Measurements from ENCODE around the gene PRPF8. TPM values are rescaled to one million over a fixed set of nuclear protein-coding genes. Genes with fewer than 3 reads are reported as not detected.

Gene PRPF8
- polyA plus RNA-seq, 3 donors = 53.3 to 128 (median 78.0) TPM

GRCh38 chr17:1625053-1625452 lies 59.6 kb downstream of the PRPF8 start:
- Histone ChIP-seq H3K36me3 (replicated peaks in 1 of 2; ENCODE audit: control insufficient read depth in 1 of 2, insufficient read depth in 2 of 2, low read length in 2 of 2) (peaks cover 39 to 58% of the 10 kb centered on the region in 2 donors), H3K79me2 (ENCODE audit: insufficient read depth, low read length) (peaks cover 63% of the 10 kb centered on the region), H4K20me1 (ENCODE audit: insufficient read depth, low read length) (peaks cover 79% of the 10 kb centered on the region), H3K4me1 (ENCODE audit: control insufficient read depth in 1 of 2, insufficient read depth in 2 of 2, low read length in 2 of 2) (peaks cover 43 to 57% of the 10 kb centered on the region in 2 donors), H3K4me2 (replicated peaks; ENCODE audit: extremely low read depth, low read length, poor library complexity, severe bottlenecking) (peak overlapping the region; percentile 92), H3K9ac (ENCODE audit: insufficient read depth, low read length, poor library complexity, severe bottlenecking) (no peak overlapping the region), H2AFZ (ENCODE audit: insufficient read depth, low read depth, low read length, poor library complexity, severe bottlenecking) (no peak overlapping the region), H3K9me3 (replicated peaks in 1 of 2; ENCODE audit: control insufficient read depth in 1 of 2, insufficient read depth in 1 of 2, low read length in 2 of 2) (no peaks in the 10 kb centered on the region), H3K27me3 (ENCODE audit: control insufficient read depth in 2 of 2, insufficient read depth in 2 of 2, low read length in 2 of 2) (no peaks in the 10 kb centered on the region), H3K4me3 (replicated peaks in 1 of 3; ENCODE audit: low read depth in 2 of 3, low read length in 3 of 3) (peak overlapping the region in 1 of 3 experiments; percentile 99), H3K27ac (ENCODE audit: low read depth in 1 of 2, low read length in 2 of 2) (no peak overlapping the region)
- Mint-ChIP-seq H3K4me3 (peak overlapping the region; percentile 95 to 96), H3K9me3 (peaks cover 0 to 2% (median 0%) of the 10 kb centered on the region in 7 donors), H3K4me1 (peaks cover 37% of the 10 kb centered on the region), H3K27me3 (ENCODE audit: low read depth in 3 of 3) (peaks cover 0 to 9% (median 0%) of the 10 kb centered on the region in 3 donors), H3K36me3 (peaks cover 66 to 69% of the 10 kb centered on the region in 2 donors), H3K27ac (peak overlapping the region in 2 of 7 donors; percentile 30 to 59)
- TF ChIP-seq CTCF (IDR thresholded peaks at IDR 0.05) = no peak
- intact Hi-C loops (cut with micrococcal nuclease) = loop anchor here in 1 of 2 donors (5.0 kb wide), 1 partner anchor 33 kb away; no protein-coding TSS in a partner anchor
- DNase-seq = peak in 1 of 3 donors; percentile 7
- WGBS (ENCODE audit: insufficient coverage) = 33% methylated on average over 10 of the region's 14 CpGs

- Mint-ChIP-seq H3K27ac (peak overlapping the region in 2 of 7 donors; percentile 30 to 48), H3K9me3 (peaks cover 0 to 2% (median 0%) of the 10 kb centered on the region in 7 donors), H3K4me3 (peak overlapping the region; percentile 95 to 96), H3K4me1 (peaks cover 35% of the 10 kb centered on the region), H3K36me3 (peaks cover 68 to 73% of the 10 kb centered on the region in 2 donors), H3K27me3 (ENCODE audit: low read depth in 3 of 3) (peaks cover 0 to 9% (median 0%) of the 10 kb centered on the region in 3 donors)
- Histone ChIP-seq H3K27ac (ENCODE audit: low read depth in 1 of 2, low read length in 2 of 2) (no peak overlapping the region), H3K27me3 (ENCODE audit: control insufficient read depth in 2 of 2, insufficient read depth in 2 of 2, low read length in 2 of 2) (no peaks in the 10 kb centered on the region), H3K36me3 (replicated peaks in 1 of 2; ENCODE audit: control insufficient read depth in 1 of 2, insufficient read depth in 2 of 2, low read length in 2 of 2) (peaks cover 41 to 62% of the 10 kb centered on the region in 2 donors), H3K9ac (ENCODE audit: insufficient read depth, low read length, poor library complexity, severe bottlenecking) (no peak overlapping the region), H3K4me1 (ENCODE audit: control insufficient read depth in 1 of 2, insufficient read depth in 2 of 2, low read length in 2 of 2) (peaks cover 39 to 53% of the 10 kb centered on the region in 2 donors), H3K79me2 (ENCODE audit: insufficient read depth, low read length) (peaks cover 66% of the 10 kb centered on the region), H3K4me2 (replicated peaks; ENCODE audit: extremely low read depth, low read length, poor library complexity, severe bottlenecking) (peak overlapping the region; percentile 92), H3K9me3 (replicated peaks in 1 of 2; ENCODE audit: control insufficient read depth in 1 of 2, insufficient read depth in 1 of 2, low read length in 2 of 2) (no peaks in the 10 kb centered on the region), H4K20me1 (ENCODE audit: insufficient read depth, low read length) (peaks cover 83% of the 10 kb centered on the region), H2AFZ (ENCODE audit: insufficient read depth, low read depth, low read length, poor library complexity, severe bottlenecking) (no peak overlapping the region), H3K4me3 (replicated peaks in 1 of 3; ENCODE audit: low read depth in 2 of 3, low read length in 3 of 3) (peak overlapping the region in 1 of 3 experiments; percentile 99)
- TF ChIP-seq CTCF (IDR thresholded peaks at IDR 0.05) = no peak
- intact Hi-C loops (cut with micrococcal nuclease) = loop anchor here in 1 of 2 donors (5.0 kb wide), 1 partner anchor 32 kb away; no protein-coding TSS in a partner anchor
- no peak for DNase-seq
- 85% methylated on average over 12 of the region's 12 CpGs for WGBS (ENCODE audit: insufficient coverage)
These were observed 60.0 kb downstream of the PRPF8 start for GRCh38 chr17:1624650-1625049.

Data from CD14-positive monocyte (primary cell).